Stimulated activated CD8-positive, alpha-beta memory T cell treated with anti-CD3 and anti-CD28 coated beads, Interleukin-15, amount 100 ng/mL, for 48 hours (primary cell): Measurements from ENCODE around the gene ABTB2.
"Not testable (repeated sequence)": the region's sequence is repeated elsewhere in the genome, so short reads cannot be mapped to it uniquely, and the experiment has no call there.

Source experiments
- DNase-seq, 2 donors: peaks; one replicate each; pipeline ENCODE4 v3.0.0-alpha.2; 2020; ENCODE audit warnings: low read depth in 2 of 2

The ABTB2 gene

GRCh38 chr11:34357701-34358257 lies at the start of gene ABTB2:
Gene ABTB2 (minus strand): TSS chr11:34358010.
- peak; percentile 95 to 96 for DNase-seq

GRCh38 chr11:34407121-34407813 lies 49.5 kb upstream of the ABTB2 start:
- DNase-seq = no peak

GRCh38 chr11:34406413-34406812 lies 48.6 kb upstream of the ABTB2 start:
- DNase-seq = no peak

GRCh38 chr11:34405079-34405858 lies 47.5 kb upstream of the ABTB2 start:
- DNase-seq = no peak

- no peak for DNase-seq
Observed at GRCh38 chr11:34404280-34404679, 46.5 kb upstream of the ABTB2 start.

- DNase-seq = no peak
Observed at GRCh38 chr11:34403431-34403830, 45.6 kb upstream of the ABTB2 start.

GRCh38 chr11:34397811-34398210 lies 40.0 kb upstream of the ABTB2 start:
- DNase-seq = no peak

GRCh38 chr11:34397120-34397519 lies 39.3 kb upstream of the ABTB2 start:
- DNase-seq = no peak

- no peak for DNase-seq
Observed at GRCh38 chr11:34395916-34396550, 38.2 kb upstream of the ABTB2 start.

- DNase-seq = no peak
Observed at GRCh38 chr11:34394771-34395300, 37.0 kb upstream of the ABTB2 start.

- no peak for DNase-seq
Observed at GRCh38 chr11:34387653-34388052, 29.8 kb upstream of the ABTB2 start.

GRCh38 chr11:34386356-34386755 lies 28.5 kb upstream of the ABTB2 start:
- not testable (repeated sequence) for DNase-seq

- no peak for DNase-seq
Observed at GRCh38 chr11:34382532-34383276, 24.9 kb upstream of the ABTB2 start.

GRCh38 chr11:34381775-34382174 lies 24.0 kb upstream of the ABTB2 start:
- DNase-seq = no peak

GRCh38 chr11:34380696-34381095 lies 22.9 kb upstream of the ABTB2 start:
- DNase-seq = no peak

- no peak for DNase-seq
Observed at GRCh38 chr11:34379539-34379938, 21.7 kb upstream of the ABTB2 start.

GRCh38 chr11:34379079-34379478 lies 21.3 kb upstream of the ABTB2 start:
- DNase-seq = no peak

- DNase-seq = no peak
Observed at GRCh38 chr11:34373727-34374126, 15.9 kb upstream of the ABTB2 start.

- no peak for DNase-seq
Observed at GRCh38 chr11:34366522-34366921, 8.7 kb upstream of the ABTB2 start.

- DNase-seq = no peak
Observed at GRCh38 chr11:34364102-34364501, 6.3 kb upstream of the ABTB2 start.

- no peak for DNase-seq
Observed at GRCh38 chr11:34363363-34364084, 5.7 kb upstream of the ABTB2 start.
